ENCODE data around the gene GAB3.

- TF ChIP-seq CTCF (IDR thresholded peaks at IDR 0.05 in 2 of 3, conservative IDR thresholded peaks at IDR 0.05 in 1 of 3; ENCODE audit: borderline replicate concordance in 1 of 3, insufficient read depth in 1 of 3, low read depth in 2 of 3, low read length in 2 of 3), result no peak
- TF ChIP-seq POLR2AphosphoS5 (IDR thresholded peaks at IDR 0.05; ENCODE audit: low read depth, low read length), result no peak
- no peak for TF ChIP-seq ZNF274 (IDR thresholded peaks at IDR 0.05; ENCODE audit: low read depth, low read length)
- no peak for TF ChIP-seq TCF7L2 (IDR thresholded peaks at IDR 0.05; ENCODE audit: borderline replicate concordance, extremely low read depth, insufficient read depth, insufficient read length)
- TF ChIP-seq ZBTB33 (IDR thresholded peaks at IDR 0.05; ENCODE audit: extremely low read depth, insufficient replicate concordance, low read length), result no peak
Measured at GRCh38 chrX:154652311-154653047, 98.4 kb downstream of the GAB3 start.

Measured in HCT116 (cell line).